Measurements from ENCODE around the gene PRX. TPM values are rescaled to one million over a fixed set of nuclear protein-coding genes. Genes with fewer than 3 reads are reported as not detected.

The PRX gene
- total and polyA plus RNA-seq, 9 of the 15 experiments (the other 6 are each of a cell fraction or from before 2014, with no cell fraction given), result 0.65 to 3.5 (median 1.7) TPM; not detected in 2

DNA sequence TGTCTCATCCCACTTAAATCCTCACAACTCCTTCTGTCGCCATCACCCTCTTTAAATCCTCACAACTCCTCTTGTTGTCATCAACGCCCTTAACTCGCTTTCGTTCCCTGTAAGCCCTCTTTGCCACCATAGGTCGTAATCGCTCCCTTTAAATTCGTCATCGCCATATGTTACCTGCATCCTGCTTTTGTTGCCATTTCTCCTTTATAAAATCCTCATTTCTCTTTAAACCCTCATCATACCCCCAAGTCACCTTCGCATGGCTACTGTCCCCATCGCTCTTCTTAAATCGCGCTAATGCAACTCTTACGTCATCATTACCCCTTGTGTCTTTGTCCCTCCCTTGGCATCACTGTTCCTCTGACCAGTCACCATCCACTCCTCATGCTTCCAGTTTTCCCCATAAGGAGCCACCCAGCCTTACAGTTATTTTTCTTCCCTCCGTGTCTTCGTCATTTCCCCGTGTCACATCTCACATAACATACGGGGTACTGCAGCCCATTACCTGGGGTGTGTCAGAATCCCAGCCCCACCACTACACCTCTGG, 64.1 kb downstream of the PRX start (continued):
- TF ChIP-seq MXD1 (CRISPR knock-in tag; IDR thresholded peaks at IDR 0.05; ENCODE audit: borderline replicate concordance, poor library complexity, severe bottlenecking), result no peak
- TF ChIP-seq, protein P1, sequence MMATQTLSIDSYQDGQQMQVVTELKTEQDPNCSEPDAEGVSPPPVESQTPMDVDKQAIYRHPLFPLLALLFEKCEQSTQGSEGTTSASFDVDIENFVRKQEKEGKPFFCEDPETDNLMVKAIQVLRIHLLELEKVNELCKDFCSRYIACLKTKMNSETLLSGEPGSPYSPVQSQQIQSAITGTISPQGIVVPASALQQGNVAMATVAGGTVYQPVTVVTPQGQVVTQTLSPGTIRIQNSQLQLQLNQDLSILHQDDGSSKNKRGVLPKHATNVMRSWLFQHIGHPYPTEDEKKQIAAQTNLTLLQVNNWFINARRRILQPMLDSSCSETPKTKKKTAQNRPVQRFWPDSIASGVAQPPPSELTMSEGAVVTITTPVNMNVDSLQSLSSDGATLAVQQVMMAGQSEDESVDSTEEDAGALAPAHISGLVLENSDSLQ (IDR thresholded peaks at IDR 0.05), result 0 out of 2 replicates have a peak, but pooled peaks have one; percentile 4
- 0 out of 2 replicates have a peak, but pooled peaks have one; percentile 48 for TF ChIP-seq EHMT2 (IDR thresholded peaks at IDR 0.05)
- TF ChIP-seq, protein P2, sequence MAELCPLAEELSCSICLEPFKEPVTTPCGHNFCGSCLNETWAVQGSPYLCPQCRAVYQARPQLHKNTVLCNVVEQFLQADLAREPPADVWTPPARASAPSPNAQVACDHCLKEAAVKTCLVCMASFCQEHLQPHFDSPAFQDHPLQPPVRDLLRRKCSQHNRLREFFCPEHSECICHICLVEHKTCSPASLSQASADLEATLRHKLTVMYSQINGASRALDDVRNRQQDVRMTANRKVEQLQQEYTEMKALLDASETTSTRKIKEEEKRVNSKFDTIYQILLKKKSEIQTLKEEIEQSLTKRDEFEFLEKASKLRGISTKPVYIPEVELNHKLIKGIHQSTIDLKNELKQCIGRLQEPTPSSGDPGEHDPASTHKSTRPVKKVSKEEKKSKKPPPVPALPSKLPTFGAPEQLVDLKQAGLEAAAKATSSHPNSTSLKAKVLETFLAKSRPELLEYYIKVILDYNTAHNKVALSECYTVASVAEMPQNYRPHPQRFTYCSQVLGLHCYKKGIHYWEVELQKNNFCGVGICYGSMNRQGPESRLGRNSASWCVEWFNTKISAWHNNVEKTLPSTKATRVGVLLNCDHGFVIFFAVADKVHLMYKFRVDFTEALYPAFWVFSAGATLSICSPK (IDR thresholded peaks at IDR 0.05; ENCODE audit: borderline replicate concordance), result 0 out of 2 replicates have a peak, but pooled peaks have one; percentile 63
- peak; percentile 64; the same call in 1 of the 2 replicates for TF ChIP-seq LARP7 (IDR thresholded peaks at IDR 0.05)
- TF ChIP-seq RBM22 (IDR thresholded peaks at IDR 0.05; ENCODE audit: low read depth, low read length, poor library complexity, severe bottlenecking), result no peak
- no peak for TF ChIP-seq RBBP5 (IDR thresholded peaks at IDR 0.05; ENCODE audit: borderline replicate concordance, insufficient read depth, low read length, poor library complexity, severe bottlenecking)
- peak; percentile 43; the same call in 1 of the 2 replicates for TF ChIP-seq JUN (IDR thresholded peaks at IDR 0.05; ENCODE audit: borderline replicate concordance, low read depth, low read length)
- no peak for TF ChIP-seq JUN (CRISPR knock-in tag; IDR thresholded peaks at IDR 0.05; ENCODE audit: borderline replicate concordance)
- peak; percentile 56; the same call in 1 of the 2 replicates for TF ChIP-seq DPF2 (IDR thresholded peaks at IDR 0.05)
- no peak for TF ChIP-seq ATF1 (CRISPR knock-in tag; IDR thresholded peaks at IDR 0.05)
- TF ChIP-seq ATF1 (tag; IDR thresholded peaks at IDR 0.05), result peak; percentile 74
- peak; percentile 94 for TF ChIP-seq ATF7 (IDR thresholded peaks at IDR 0.05)
- 0 out of 2 replicates have a peak, but pooled peaks have one; percentile 15 for TF ChIP-seq ARID2 (IDR thresholded peaks at IDR 0.05)
- no peak for TF ChIP-seq TAF7 (tag; IDR thresholded peaks at IDR 0.05)
- TF ChIP-seq ZNF507 (tag; conservative IDR thresholded peaks at IDR 0.05), result no peak
- peak; percentile 59; the same call in 1 of the 2 replicates for TF ChIP-seq NFRKB (IDR thresholded peaks at IDR 0.05; ENCODE audit: low read depth)
- TF ChIP-seq SNIP1 (IDR thresholded peaks at IDR 0.05; ENCODE audit: low read depth), result 0 out of 2 replicates have a peak, but pooled peaks have one; percentile 36
- 0 out of 2 replicates have a peak, but pooled peaks have one; percentile 20 for TF ChIP-seq MTA2 (IDR thresholded peaks at IDR 0.05; ENCODE audit: low read depth)
- peak in 1 of 2 experiments; percentile 46; a peak in 3 of 4 replicates for TF ChIP-seq FOXK2 (conservative IDR thresholded peaks at IDR 0.05 in 1 of 2, IDR thresholded peaks at IDR 0.05 in 1 of 2; ENCODE audit: low read depth in 2 of 2)
- TF ChIP-seq MLLT1 (IDR thresholded peaks at IDR 0.05), result 0 out of 4 replicates have a peak, but pooled peaks of 1 of the 2 experiments have one; percentile 62
- TF ChIP-seq SIN3A (IDR thresholded peaks at IDR 0.05; ENCODE audit: borderline replicate concordance in 2 of 2, control insufficient read depth in 1 of 2, low read depth in 2 of 2, low read length in 2 of 2), result peak in 1 of 2 experiments; percentile 35; a peak in 1 of 4 replicates
- TF ChIP-seq CEBPG (CRISPR knock-in tag; IDR thresholded peaks at IDR 0.05), result peak; percentile 86
- TF ChIP-seq CEBPG (tag; conservative IDR thresholded peaks at IDR 0.05 in 1 of 2, IDR thresholded peaks at IDR 0.05 in 1 of 2), result peak; percentile 91 to 92
